Activated gamma-delta T cell treated with Interleukin-2 at 50 U/mL for 16 hours (primary cell): ENCODE measurements around the gene SUPT4H1.

Experiments
- DNase-seq: peaks from one replicate; pipeline ENCODE4 v3.0.0-alpha.2; 2020

Gene SUPT4H1

GRCh38 chr17:58316260-58316960 lies 35.6 kb downstream of the SUPT4H1 start:
- no peak for DNase-seq

- no peak for DNase-seq
These were observed 36.3 kb downstream of the SUPT4H1 start for GRCh38 chr17:58315750-58316149.

- DNase-seq, result no peak
These were observed 36.7 kb downstream of the SUPT4H1 start for GRCh38 chr17:58315281-58315711.

- DNase-seq, result no peak
These were observed 37.3 kb downstream of the SUPT4H1 start for GRCh38 chr17:58314706-58315015.

GRCh38 chr17:58313815-58314705 lies 37.9 kb downstream of the SUPT4H1 start:
- DNase-seq, result no peak

- no peak for DNase-seq
These were observed 39.2 kb downstream of the SUPT4H1 start for GRCh38 chr17:58312829-58313228.

- no peak for DNase-seq
These were observed 39.9 kb downstream of the SUPT4H1 start for GRCh38 chr17:58312021-58312630.

- no peak for DNase-seq
These were observed 40.5 kb downstream of the SUPT4H1 start for GRCh38 chr17:58311429-58311894.

GRCh38 chr17:58310511-58311428 lies 41.2 kb downstream of the SUPT4H1 start:
- DNase-seq, result no peak

- DNase-seq, result no peak
These were observed 42.1 kb downstream of the SUPT4H1 start for GRCh38 chr17:58309918-58310259.

- DNase-seq, result no peak
These were observed 42.8 kb downstream of the SUPT4H1 start for GRCh38 chr17:58308985-58309917.

GRCh38 chr17:58308173-58308984 lies 43.6 kb downstream of the SUPT4H1 start:
- DNase-seq, result peak; percentile 3

- DNase-seq, result no peak
These were observed 44.4 kb downstream of the SUPT4H1 start for GRCh38 chr17:58307468-58308172.

- DNase-seq, result no peak
These were observed 45.7 kb downstream of the SUPT4H1 start for GRCh38 chr17:58306131-58306951.

GRCh38 chr17:58305626-58306025 lies 46.4 kb downstream of the SUPT4H1 start:
- DNase-seq, result no peak

- no peak for DNase-seq
These were observed 47.1 kb downstream of the SUPT4H1 start for GRCh38 chr17:58304750-58305486.

- peak; percentile 52 for DNase-seq
These were observed 47.8 kb downstream of the SUPT4H1 start for GRCh38 chr17:58303971-58304749.
